HepG2 (cell line): ENCODE data around the gene ITGA7. TPM values are rescaled to one million over a fixed set of nuclear protein-coding genes. Genes with fewer than 3 reads are reported as not detected.

Source experiments
- ATF7 ChIP-seq, 2 experiments: fragments of 450-650 bp in 1 of 2; sonication (generic) in 1 of 2; formaldehyde crosslinking in 1 of 2; IDR thresholded peaks; 2 replicates each; pipeline versions ENCODE4 v1.4.0 to v1.6.1; 2016 to 2020; ENCODE audit warnings: antibody characterized with exemption in 1 of 2, mild to moderate bottlenecking in 1 of 2, missing genetic modification reagents in 1 of 2
- CTCF ChIP-seq: sonication (generic); formaldehyde crosslinking; IDR thresholded peaks from 2 replicates; pipeline ENCODE4 v1.5.0; 2020; ENCODE audit warnings: mild to moderate bottlenecking, missing genetic modification reagents, moderate library complexity
- ESRRA ChIP-seq: sonication (generic); formaldehyde crosslinking; IDR thresholded peaks from 2 replicates; pipeline ENCODE4 v1.5.1; 2020; ENCODE audit warnings: mild to moderate bottlenecking, low read depth, missing genetic modification reagents
- HDAC2 ChIP-seq: sonication (generic); formaldehyde crosslinking; IDR thresholded peaks from 2 replicates; pipeline ENCODE4 v1.4.0; 2020; ENCODE audit warnings: missing genetic modification reagents
- HNRNPLL ChIP-seq: fragments of 200-400 bp; formaldehyde crosslinking; IDR thresholded peaks from 2 replicates; pipeline ENCODE4 v1.6.1; 2017; ENCODE audit warnings: mild to moderate bottlenecking, low read depth, low read length; ENCODE audit not compliant: poor library complexity, severe bottlenecking
- KDM5B ChIP-seq: sonication (generic); formaldehyde crosslinking; IDR thresholded peaks from 2 replicates; pipeline ENCODE4 v1.4.0; 2020; ENCODE audit warnings: missing genetic modification reagents, mild to moderate bottlenecking, borderline replicate concordance
- MED8 ChIP-seq: sonication (generic); formaldehyde crosslinking; IDR thresholded peaks from 2 replicates; pipeline ENCODE4 v1.8.1; 2023; ENCODE audit warnings: mild to moderate bottlenecking, missing genetic modification reagents; ENCODE audit not compliant: insufficient replicate concordance
- PAWR ChIP-seq: sonication (generic); formaldehyde crosslinking; IDR thresholded peaks from 2 replicates; pipeline ENCODE4 v1.4.0; 2020; ENCODE audit warnings: missing genetic modification reagents, mild to moderate bottlenecking, borderline replicate concordance
- RARA ChIP-seq: IDR thresholded peaks from 2 replicates; pipeline ENCODE4 v1.6.1; 2016; ENCODE audit warnings: missing genetic modification reagents, missing compliant biosample characterization
- RBAK ChIP-seq: sonication (generic); formaldehyde crosslinking; IDR thresholded peaks from 2 replicates; pipeline ENCODE4 v1.5.1; 2020; ENCODE audit warnings: mild to moderate bottlenecking, missing genetic modification reagents
- RFXAP ChIP-seq: sonication (generic); formaldehyde crosslinking; IDR thresholded peaks from 2 replicates; pipeline ENCODE4 v1.4.0; 2020; ENCODE audit warnings: missing genetic modification reagents, borderline replicate concordance
- WIZ ChIP-seq: sonication (generic); formaldehyde crosslinking; IDR thresholded peaks from 2 replicates; pipeline ENCODE4 v1.5.1; 2020; ENCODE audit warnings: mild to moderate bottlenecking, missing genetic modification reagents
- ZEB1 ChIP-seq: IDR thresholded peaks from 2 replicates; pipeline ENCODE4 v1.6.1; 2012; ENCODE audit warnings: mild to moderate bottlenecking, low read depth, inconsistent platforms; ENCODE audit not compliant: insufficient replicate concordance
- ZNF547 ChIP-seq: sonication (generic); formaldehyde crosslinking; IDR thresholded peaks from 2 replicates; pipeline ENCODE4 v1.5.1; 2020; ENCODE audit warnings: mild to moderate bottlenecking, missing genetic modification reagents
- ZNF557 ChIP-seq: sonication (generic); formaldehyde crosslinking; IDR thresholded peaks from 2 replicates; pipeline ENCODE4 v1.4.0; 2020; ENCODE audit warnings: missing genetic modification reagents
- ZNF672 ChIP-seq: sonication (generic); formaldehyde crosslinking; IDR thresholded peaks from 2 replicates; pipeline ENCODE4 v1.8.1; 2022; ENCODE audit warnings: missing genetic modification reagents
- ZNF792 ChIP-seq: IDR thresholded peaks from 2 replicates; pipeline ENCODE4 v1.6.1; 2016
- polyA plus RNA-seq, 8 experiments: library from polyadenylated mRNA; depleted of rRNA in 3 of 8; stranded (reverse) in 7 of 8; unstranded in 1 of 8; fragments of >200 nt; fragmentation: Illumina TruSeq in 4 of 8; extraction: Trizol in 4 of 8; gene quantifications; 2 replicates each; pipeline versions ENCODE4 v1.2.1 to v1.2.3, GENCODE V29; 2011 to 2016; ENCODE audit warnings: low read depth in 4 of 8, missing spikeins in 1 of 8, mixed read lengths in 1 of 8; ENCODE audit not compliant: insufficient read depth in 1 of 8
- total RNA-seq, 5 experiments: library from RNA; depleted of rRNA; stranded (reverse); fragments of >200 nt; fragmentation: Illumina TruSeq; extraction: Trizol; gene quantifications; 2 replicates each; pipeline ENCODE4 v1.2.3, GENCODE V29; 2016; ENCODE audit warnings: low read depth in 1 of 5
- TF ChIP-seq, protein P1 (sequence below): sonication (generic); formaldehyde crosslinking; IDR thresholded peaks from 2 replicates; pipeline ENCODE4 v1.5.0; 2020; ENCODE audit warnings: mild to moderate bottlenecking, missing genetic modification reagents
- TF ChIP-seq, protein P2 (sequence below): IDR thresholded peaks from 2 replicates; pipeline ENCODE4 v1.6.1; 2016; ENCODE audit warnings: missing compliant biosample characterization, missing genetic modification reagents, borderline replicate concordance
- TF ChIP-seq, protein P3 (sequence below): sonication (generic); formaldehyde crosslinking; conservative IDR thresholded peaks from 2 replicates; pipeline ENCODE4 v1.8.1; 2023; ENCODE audit warnings: missing genetic modification reagents
- TF ChIP-seq, protein P4 (sequence below): sonication (generic); formaldehyde crosslinking; IDR thresholded peaks from 2 replicates; pipeline ENCODE4 v1.4.0; 2020; ENCODE audit warnings: mild to moderate bottlenecking, low read depth, missing genetic modification reagents

ITGA7 gene
- total and polyA plus RNA-seq, 2 of the 13 experiments (the other 11 are each of a cell fraction or from before 2014, with no cell fraction given): 0.65 to 0.75 TPM

DNA sequence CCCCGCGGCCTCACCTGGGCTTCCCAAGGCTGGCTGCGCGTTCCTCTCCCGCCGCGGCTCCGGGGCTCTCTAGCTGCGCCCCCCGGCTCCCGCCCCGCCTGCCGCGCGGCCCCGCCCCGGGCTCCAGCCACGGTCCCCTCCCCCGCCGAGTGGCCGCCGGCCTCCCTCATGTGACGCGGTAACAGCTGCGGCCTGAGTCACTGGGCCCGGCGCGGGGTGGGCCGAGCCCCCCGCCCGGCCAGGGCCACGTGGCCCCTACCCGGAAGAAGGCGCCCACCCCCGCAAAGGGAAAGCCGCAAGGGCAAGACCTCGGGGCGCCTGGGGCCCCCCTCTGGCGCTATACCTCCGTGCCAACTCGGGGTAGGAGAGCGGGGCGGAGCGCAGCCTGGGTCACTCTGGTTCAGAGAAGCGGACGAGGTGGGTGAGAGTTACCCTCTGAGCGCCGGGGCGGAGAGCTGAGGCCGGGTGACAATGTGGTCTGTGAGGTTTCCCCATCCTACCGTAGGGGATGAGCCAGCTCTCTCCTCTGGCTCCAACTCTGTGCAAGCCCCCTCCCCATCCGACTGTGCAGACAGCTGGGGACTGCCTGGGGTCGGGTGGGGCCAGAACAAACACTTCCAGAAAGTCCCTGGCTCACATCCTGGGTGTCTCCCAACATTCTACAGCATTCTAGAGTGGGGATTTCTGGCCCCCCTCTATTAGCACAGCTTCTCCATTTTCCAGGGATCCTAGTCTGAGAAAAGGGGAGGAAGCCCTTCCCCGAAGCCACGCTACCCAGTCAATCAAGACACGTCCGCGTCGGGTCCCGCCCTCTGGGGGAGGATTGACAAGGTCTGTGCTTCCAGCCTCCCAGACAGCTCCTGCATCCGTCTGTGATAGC lies 21.5 kb upstream of the ITGA7 start, which contains the start of gene CD63 (continued):
- TF ChIP-seq CTCF (CRISPR knock-in tag): peak; percentile 17; the same call in 1 of the 2 replicates
- TF ChIP-seq, protein P1, sequence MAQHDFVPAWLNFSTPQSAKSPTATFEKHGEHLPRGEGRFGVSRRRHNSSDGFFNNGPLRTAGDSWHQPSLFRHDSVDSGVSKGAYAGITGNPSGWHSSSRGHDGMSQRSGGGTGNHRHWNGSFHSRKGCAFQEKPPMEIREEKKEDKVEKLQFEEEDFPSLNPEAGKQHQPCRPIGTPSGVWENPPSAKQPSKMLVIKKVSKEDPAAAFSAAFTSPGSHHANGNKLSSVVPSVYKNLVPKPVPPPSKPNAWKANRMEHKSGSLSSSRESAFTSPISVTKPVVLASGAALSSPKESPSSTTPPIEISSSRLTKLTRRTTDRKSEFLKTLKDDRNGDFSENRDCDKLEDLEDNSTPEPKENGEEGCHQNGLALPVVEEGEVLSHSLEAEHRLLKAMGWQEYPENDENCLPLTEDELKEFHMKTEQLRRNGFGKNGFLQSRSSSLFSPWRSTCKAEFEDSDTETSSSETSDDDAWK (CRISPR knock-in tag): no peak
- TF ChIP-seq HNRNPLL: peak; percentile 26
- peak; percentile 36; the same call in 1 of the 2 replicates for TF ChIP-seq ZNF547 (CRISPR knock-in tag)
- no peak for TF ChIP-seq PAWR (CRISPR knock-in tag)
- no peak for TF ChIP-seq ZNF557
- TF ChIP-seq, protein P2, sequence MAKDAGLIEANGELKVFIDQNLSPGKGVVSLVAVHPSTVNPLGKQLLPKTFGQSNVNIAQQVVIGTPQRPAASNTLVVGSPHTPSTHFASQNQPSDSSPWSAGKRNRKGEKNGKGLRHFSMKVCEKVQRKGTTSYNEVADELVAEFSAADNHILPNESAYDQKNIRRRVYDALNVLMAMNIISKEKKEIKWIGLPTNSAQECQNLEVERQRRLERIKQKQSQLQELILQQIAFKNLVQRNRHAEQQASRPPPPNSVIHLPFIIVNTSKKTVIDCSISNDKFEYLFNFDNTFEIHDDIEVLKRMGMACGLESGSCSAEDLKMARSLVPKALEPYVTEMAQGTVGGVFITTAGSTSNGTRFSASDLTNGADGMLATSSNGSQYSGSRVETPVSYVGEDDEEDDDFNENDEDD (CRISPR knock-in tag): peak; percentile 33; the same call in 1 of the 2 replicates
- TF ChIP-seq, protein P3, sequence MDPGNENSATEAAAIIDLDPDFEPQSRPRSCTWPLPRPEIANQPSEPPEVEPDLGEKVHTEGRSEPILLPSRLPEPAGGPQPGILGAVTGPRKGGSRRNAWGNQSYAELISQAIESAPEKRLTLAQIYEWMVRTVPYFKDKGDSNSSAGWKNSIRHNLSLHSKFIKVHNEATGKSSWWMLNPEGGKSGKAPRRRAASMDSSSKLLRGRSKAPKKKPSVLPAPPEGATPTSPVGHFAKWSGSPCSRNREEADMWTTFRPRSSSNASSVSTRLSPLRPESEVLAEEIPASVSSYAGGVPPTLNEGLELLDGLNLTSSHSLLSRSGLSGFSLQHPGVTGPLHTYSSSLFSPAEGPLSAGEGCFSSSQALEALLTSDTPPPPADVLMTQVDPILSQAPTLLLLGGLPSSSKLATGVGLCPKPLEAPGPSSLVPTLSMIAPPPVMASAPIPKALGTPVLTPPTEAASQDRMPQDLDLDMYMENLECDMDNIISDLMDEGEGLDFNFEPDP (CRISPR knock-in tag): no peak
- 0 out of 2 replicates have a peak, but pooled peaks have one; percentile 28 for TF ChIP-seq ZNF792 (CRISPR knock-in tag)
- TF ChIP-seq ESRRA (CRISPR knock-in tag): no peak
- no peak for TF ChIP-seq RBAK
- no peak for TF ChIP-seq ZEB1
- TF ChIP-seq ATF7 (IDR thresholded peaks at IDR 0.05): no peak
- TF ChIP-seq ATF7 (CRISPR knock-in tag; IDR thresholded peaks at IDR 0.05): no peak
- TF ChIP-seq MED8 (CRISPR knock-in tag): no peak
- TF ChIP-seq RFXAP: no peak
- no peak; the same call in 1 of the 2 replicates for TF ChIP-seq KDM5B
- TF ChIP-seq ZNF672: no peak
- peak; percentile 24; the same call in 1 of the 2 replicates for TF ChIP-seq RARA (CRISPR knock-in tag)
- TF ChIP-seq, protein P4, sequence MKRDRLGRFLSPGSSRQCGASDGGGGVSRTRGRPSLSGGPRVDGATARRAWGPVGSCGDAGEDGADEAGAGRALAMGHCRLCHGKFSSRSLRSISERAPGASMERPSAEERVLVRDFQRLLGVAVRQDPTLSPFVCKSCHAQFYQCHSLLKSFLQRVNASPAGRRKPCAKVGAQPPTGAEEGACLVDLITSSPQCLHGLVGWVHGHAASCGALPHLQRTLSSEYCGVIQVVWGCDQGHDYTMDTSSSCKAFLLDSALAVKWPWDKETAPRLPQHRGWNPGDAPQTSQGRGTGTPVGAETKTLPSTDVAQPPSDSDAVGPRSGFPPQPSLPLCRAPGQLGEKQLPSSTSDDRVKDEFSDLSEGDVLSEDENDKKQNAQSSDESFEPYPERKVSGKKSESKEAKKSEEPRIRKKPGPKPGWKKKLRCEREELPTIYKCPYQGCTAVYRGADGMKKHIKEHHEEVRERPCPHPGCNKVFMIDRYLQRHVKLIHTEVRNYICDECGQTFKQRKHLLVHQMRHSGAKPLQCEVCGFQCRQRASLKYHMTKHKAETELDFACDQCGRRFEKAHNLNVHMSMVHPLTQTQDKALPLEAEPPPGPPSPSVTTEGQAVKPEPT (CRISPR knock-in tag): no peak
- 0 out of 2 replicates have a peak, but pooled peaks have one; percentile 18 for TF ChIP-seq WIZ
- TF ChIP-seq HDAC2 (CRISPR knock-in tag): peak; percentile 5; the same call in 1 of the 2 replicates
